Upper lobe of left lung (tissue), 4 donors: ENCODE measurements around the gene MBNL2.

ENCODE experiments used
- CTCF ChIP-seq, 6 experiments: fragments of 450-650 bp in 4 of 6; fragments of 200-600 bp in 2 of 6; sonication (generic) in 2 of 6; IDR thresholded peaks; one replicate each; pipeline ENCODE4 v1.5.1; 2016 to 2019; ENCODE audit warnings: antibody characterized with exemption in 6 of 6
- EP300 ChIP-seq, 4 donors: sonication (generic); formaldehyde crosslinking; IDR thresholded peaks; one replicate each; pipeline ENCODE4 v1.5.1; 2017; ENCODE audit warnings: antibody characterized with exemption in 4 of 4, control low read depth in 2 of 4
- POLR2AphosphoS5 ChIP-seq, 2 donors: sonication (generic); formaldehyde crosslinking; IDR thresholded peaks; one replicate each; pipeline ENCODE4 v1.5.1; 2017; ENCODE audit warnings: antibody characterized with exemption in 2 of 2

- TF ChIP-seq CTCF (IDR thresholded peaks at IDR 0.05) (no peak), POLR2AphosphoS5 (IDR thresholded peaks at IDR 0.05) (no peak), EP300 (IDR thresholded peaks at IDR 0.05) (no peak)
These were observed 39.8 kb upstream of the MBNL2 start for GRCh38 chr13:97182111-97182890.
